ENCODE measurements around the gene SLC13A2.

DNA sequence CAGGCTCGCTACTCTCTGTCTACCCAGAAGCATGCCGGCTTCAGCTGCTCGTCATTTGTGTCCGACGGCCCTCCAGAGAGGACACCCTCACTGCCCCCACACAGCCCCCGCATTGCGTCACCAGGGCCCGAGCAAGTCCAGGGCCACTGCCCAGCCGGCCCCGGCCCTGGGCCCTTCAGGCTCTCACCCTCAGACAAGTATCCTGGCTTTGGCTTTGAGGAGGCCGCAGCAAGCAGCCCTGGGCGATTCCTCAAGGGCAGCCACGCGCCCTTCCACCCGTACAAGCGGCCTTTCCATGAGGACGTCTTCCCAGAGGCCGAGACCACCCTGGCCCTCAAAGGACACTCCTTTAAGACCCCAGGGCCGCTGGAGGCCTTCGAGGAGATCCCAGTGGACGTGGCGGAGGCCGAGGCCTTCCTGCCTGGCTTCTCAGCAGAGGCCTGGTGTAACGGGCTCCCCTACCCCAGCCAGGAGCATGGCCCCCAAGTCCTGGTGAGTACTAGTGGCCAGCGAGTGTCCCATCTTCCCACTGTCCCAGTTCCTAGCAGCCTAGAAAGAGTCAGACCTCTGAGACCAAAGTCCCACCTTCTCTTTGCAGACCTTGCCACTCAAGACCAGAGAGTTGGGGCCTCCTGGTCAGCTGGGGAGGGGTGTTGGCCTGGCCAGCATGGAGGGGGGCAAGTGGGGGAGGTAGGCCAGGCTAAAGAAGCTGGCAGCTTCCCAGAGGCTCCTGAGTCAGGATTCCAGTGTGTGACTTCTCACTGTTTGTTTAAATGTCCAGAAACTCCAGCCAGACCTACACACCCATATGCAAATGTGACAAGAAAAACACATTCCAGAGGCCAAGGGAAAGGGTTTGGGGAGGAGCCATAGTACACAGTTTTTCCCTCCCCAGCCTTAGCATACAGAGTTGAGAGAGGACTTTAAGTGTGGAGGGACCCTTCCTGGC lies 51.3 kb downstream of the SLC13A2 start:
- no peak for TF ChIP-seq POLR2AphosphoS5 (IDR thresholded peaks at IDR 0.05; ENCODE audit: borderline replicate concordance, low read depth, low read length)
- TF ChIP-seq EZH2 (IDR thresholded peaks at IDR 0.05) = no peak
